H9 (cell line): ENCODE results near the gene CD1E. TPM values are rescaled to one million over a fixed set of nuclear protein-coding genes. Genes with fewer than 3 reads are reported as not detected.

Experiments used
- DNase-seq: peaks from one replicate; pipeline ENCODE4 v3.0.0-alpha.2; 2017
- H2AFZ ChIP-seq: one replicate; pipeline ENCODE4 v1.6.1; 2013; ENCODE audit warnings: mild to moderate bottlenecking, low read length, control low read depth, moderate library complexity
- H2AK5ac ChIP-seq: 2 replicates; pipeline ENCODE4 v1.6.1; 2013; ENCODE audit warnings: low read length, control low read depth, mixed read lengths; ENCODE audit not compliant: insufficient read length
- H2BK120ac ChIP-seq: one replicate; pipeline ENCODE4 v1.6.1; 2013; ENCODE audit warnings: low read depth, mild to moderate bottlenecking, low read length, control low read depth, inconsistent platforms; ENCODE audit not compliant: poor library complexity, severe bottlenecking
- H2BK12ac ChIP-seq: 2 replicates; pipeline ENCODE4 v1.6.1; 2013; ENCODE audit warnings: low read length, control low read depth, mixed read lengths, low read depth; ENCODE audit not compliant: insufficient read length
- H2BK15ac ChIP-seq: 2 replicates; pipeline ENCODE4 v1.6.1; 2013; ENCODE audit warnings: low read depth, low read length, control low read depth
- H2BK20ac ChIP-seq: one replicate; pipeline ENCODE4 v1.6.1; 2013; ENCODE audit warnings: low read depth, mild to moderate bottlenecking, low read length, control low read depth, inconsistent platforms; ENCODE audit not compliant: poor library complexity, severe bottlenecking
- H2BK5ac ChIP-seq: 2 replicates; pipeline ENCODE4 v1.6.1; 2013; ENCODE audit warnings: low read length, control low read depth, mixed read lengths; ENCODE audit not compliant: insufficient read length
- H3K14ac ChIP-seq: 2 replicates; pipeline ENCODE4 v1.6.1; 2013; ENCODE audit warnings: low read length, control low read depth; ENCODE audit not compliant: insufficient read depth
- H3K18ac ChIP-seq: 2 replicates; pipeline ENCODE4 v1.6.1; 2013; ENCODE audit warnings: low read depth, mild to moderate bottlenecking, mixed read lengths, low read length, control low read depth; ENCODE audit not compliant: insufficient read length
- H3K23ac ChIP-seq: 2 replicates; pipeline ENCODE4 v1.6.1; 2013; ENCODE audit warnings: low read length, control low read depth, mixed read lengths, low read depth; ENCODE audit not compliant: insufficient read length
- H3K23me2 ChIP-seq: 2 replicates; pipeline ENCODE4 v1.6.1; 2013; ENCODE audit warnings: low read depth, mild to moderate bottlenecking, mixed read lengths, low read length, control low read depth; ENCODE audit not compliant: insufficient read length, poor library complexity, severe bottlenecking
- H3K27ac ChIP-seq: 2 replicates; pipeline ENCODE4 v1.5.1; 2013; ENCODE audit warnings: low read length, control low read depth, mixed read lengths, low read depth; ENCODE audit not compliant: insufficient read length
- H3K27me3 ChIP-seq: 2 replicates; pipeline ENCODE4 v1.6.1; 2013; ENCODE audit warnings: low read length, control low read depth, inconsistent platforms; ENCODE audit not compliant: insufficient read depth
- H3K4ac ChIP-seq: 2 replicates; pipeline ENCODE4 v1.6.1; 2013; ENCODE audit warnings: low read depth, mild to moderate bottlenecking, control low read depth, inconsistent platforms, low read length, moderate library complexity
- H3K4me1 ChIP-seq: 2 replicates; pipeline ENCODE4 v1.6.1; 2013; ENCODE audit warnings: low read length, control low read depth, inconsistent platforms; ENCODE audit not compliant: insufficient read depth
- H3K4me2 ChIP-seq: 2 replicates; pipeline ENCODE4 v1.6.1; 2013; ENCODE audit warnings: low read length, control low read depth, mixed read lengths; ENCODE audit not compliant: insufficient read length, insufficient read depth
- H3K56ac ChIP-seq: 2 replicates; pipeline ENCODE4 v1.6.1; 2013; ENCODE audit warnings: low read depth, mild to moderate bottlenecking, mixed read lengths, low read length, control low read depth; ENCODE audit not compliant: insufficient read length
- H3K79me1 ChIP-seq: 2 replicates; pipeline ENCODE4 v1.6.1; 2013; ENCODE audit warnings: low read depth, mild to moderate bottlenecking, moderate library complexity, low read length, control low read depth, inconsistent platforms; ENCODE audit not compliant: insufficient read depth, poor library complexity, severe bottlenecking
- H3K79me2 ChIP-seq: 2 replicates; pipeline ENCODE4 v1.6.1; 2013; ENCODE audit warnings: low read length, control low read depth, inconsistent platforms; ENCODE audit not compliant: insufficient read depth
- H3K9ac ChIP-seq: 2 replicates; pipeline ENCODE4 v1.6.1; 2013; ENCODE audit warnings: low read length, control low read depth, mixed read lengths; ENCODE audit not compliant: insufficient read length; ENCODE audit errors: extremely low read depth
- H3K9me3 ChIP-seq: one replicate; pipeline ENCODE4 v1.6.1; 2013; ENCODE audit warnings: low read depth, low read length, inconsistent platforms; ENCODE audit not compliant: control insufficient read depth
- H3T11ph ChIP-seq: one replicate; pipeline ENCODE4 v1.6.1; 2013; ENCODE audit warnings: mild to moderate bottlenecking, low read length, control low read depth, inconsistent platforms
- H4K20me1 ChIP-seq: one replicate; pipeline ENCODE4 v1.6.1; 2013; ENCODE audit not compliant: control insufficient read depth, insufficient read length, insufficient read depth
- H4K5ac ChIP-seq: 2 replicates; pipeline ENCODE4 v1.6.1; 2013; ENCODE audit warnings: low read depth, mild to moderate bottlenecking, mixed read lengths, low read length, control low read depth; ENCODE audit not compliant: insufficient read length
- H4K8ac ChIP-seq: replicated peaks from 2 replicates; pipeline ENCODE4 v1.6.1; 2013; ENCODE audit warnings: low read length, control low read depth, mixed read lengths, low read depth; ENCODE audit not compliant: insufficient read length
- H4K91ac ChIP-seq: 2 replicates; pipeline ENCODE4 v1.6.1; 2013; ENCODE audit warnings: low read depth, mild to moderate bottlenecking, moderate library complexity, mixed read lengths, low read length, control low read depth; ENCODE audit not compliant: insufficient read length
- H3K27ac Mint-ChIP-seq, 3 experiments: 2 replicates in 2 of 3; 3 replicates in 1 of 3; pipeline ENCODE4 v1.8.0; 2020 to 2021; ENCODE audit warnings: mixed read lengths in 3 of 3, mild to moderate bottlenecking in 1 of 3, moderate library complexity in 1 of 3
- H3K27me3 Mint-ChIP-seq: 2 replicates; pipeline ENCODE4 v1.8.0; 2021; ENCODE audit warnings: low read depth, mild to moderate bottlenecking, moderate library complexity, mixed read lengths
- H3K36me3 Mint-ChIP-seq, 3 experiments: 2 replicates in 2 of 3; 3 replicates in 1 of 3; pipeline ENCODE4 v1.8.0; 2020 to 2021; ENCODE audit warnings: low read depth in 3 of 3, mixed read lengths in 3 of 3; ENCODE audit not compliant: insufficient read depth in 1 of 3
- H3K4me1 Mint-ChIP-seq, 2 experiments: 2 replicates each; pipeline ENCODE4 v1.8.0; 2020; ENCODE audit warnings: mixed read lengths in 2 of 2
- H3K4me3 Mint-ChIP-seq, 2 experiments: 2 replicates in 1 of 2; 3 replicates in 1 of 2; pipeline ENCODE4 v1.8.0; 2020 to 2021; ENCODE audit warnings: mild to moderate bottlenecking in 2 of 2, mixed read lengths in 2 of 2, moderate library complexity in 1 of 2
- H3K9me3 Mint-ChIP-seq, 2 experiments: 2 replicates in 1 of 2; 3 replicates in 1 of 2; pipeline ENCODE4 v1.8.0; 2020; ENCODE audit warnings: mild to moderate bottlenecking in 2 of 2, mixed read lengths in 2 of 2, moderate library complexity in 1 of 2
- WGBS: extraction: QIAGEN DNeasy Blood & Tissue Kit; methylation state at CpG from one replicate; pipeline ENCODE4 v1.1.7; 2013; ENCODE audit warnings: missing lambda C conversion rate, low lambda C conversion rate, mixed read lengths; ENCODE audit not compliant: insufficient read length; ENCODE audit errors: extremely low coverage; 5-methylcytosine and 5-hydroxymethylcytosine counted together
- total RNA-seq: library from RNA; stranded (reverse); gene quantifications from 2 replicates; pipeline ENCODE4 v1.2.1, GENCODE V29; 2021
- TF ChIP-seq, protein P1 (sequence below): fragments of 200-600 bp; sonication (generic); conservative IDR thresholded peaks from 3 replicates; pipeline ENCODE4 v1.8.0; 2021; ENCODE audit warnings: antibody characterized with exemption, mild to moderate bottlenecking

CD1E gene
- total RNA-seq, 1 experiment from 2014 or later: not detected

DNA sequence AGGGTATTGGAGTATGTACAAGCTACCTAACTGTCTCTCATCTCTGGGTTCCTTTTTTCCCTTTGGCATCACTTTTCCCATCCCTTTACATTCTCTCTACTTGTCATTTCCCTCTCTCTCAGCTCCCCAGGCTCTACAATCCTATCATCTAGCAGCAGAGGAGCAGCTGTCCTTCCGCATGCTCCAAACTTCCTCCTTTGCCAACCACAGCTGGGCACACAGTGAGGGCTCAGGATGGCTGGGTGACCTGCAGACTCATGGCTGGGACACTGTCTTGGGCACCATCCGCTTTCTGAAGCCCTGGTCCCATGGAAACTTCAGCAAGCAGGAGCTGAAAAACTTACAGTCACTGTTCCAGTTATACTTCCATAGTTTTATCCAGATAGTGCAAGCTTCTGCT lies 561 bp downstream of the CD1E start:
- no peaks in the 10 kb centered on the region for H3K9me3 Mint-ChIP-seq
- H2AFZ ChIP-seq: no peak overlapping the region
- H4K5ac ChIP-seq: no peak overlapping the region
- no peaks in the 10 kb centered on the region; the same call in 1 of the 2 replicates for H3K79me2 ChIP-seq
- H3T11ph ChIP-seq: no peak overlapping the region
- H3K79me1 ChIP-seq: no peaks in the 10 kb centered on the region
- no peak overlapping the region for H3K4me2 ChIP-seq
- H4K20me1 ChIP-seq: no peaks in the 10 kb centered on the region
- no peak overlapping the region for H3K27ac ChIP-seq
- H2AK5ac ChIP-seq: no peak overlapping the region
- peaks cover 10% of the 10 kb centered on the region in 2 experiments; a peak in 3 of 4 replicates for H3K4me1 Mint-ChIP-seq
- TF ChIP-seq, protein P1, sequence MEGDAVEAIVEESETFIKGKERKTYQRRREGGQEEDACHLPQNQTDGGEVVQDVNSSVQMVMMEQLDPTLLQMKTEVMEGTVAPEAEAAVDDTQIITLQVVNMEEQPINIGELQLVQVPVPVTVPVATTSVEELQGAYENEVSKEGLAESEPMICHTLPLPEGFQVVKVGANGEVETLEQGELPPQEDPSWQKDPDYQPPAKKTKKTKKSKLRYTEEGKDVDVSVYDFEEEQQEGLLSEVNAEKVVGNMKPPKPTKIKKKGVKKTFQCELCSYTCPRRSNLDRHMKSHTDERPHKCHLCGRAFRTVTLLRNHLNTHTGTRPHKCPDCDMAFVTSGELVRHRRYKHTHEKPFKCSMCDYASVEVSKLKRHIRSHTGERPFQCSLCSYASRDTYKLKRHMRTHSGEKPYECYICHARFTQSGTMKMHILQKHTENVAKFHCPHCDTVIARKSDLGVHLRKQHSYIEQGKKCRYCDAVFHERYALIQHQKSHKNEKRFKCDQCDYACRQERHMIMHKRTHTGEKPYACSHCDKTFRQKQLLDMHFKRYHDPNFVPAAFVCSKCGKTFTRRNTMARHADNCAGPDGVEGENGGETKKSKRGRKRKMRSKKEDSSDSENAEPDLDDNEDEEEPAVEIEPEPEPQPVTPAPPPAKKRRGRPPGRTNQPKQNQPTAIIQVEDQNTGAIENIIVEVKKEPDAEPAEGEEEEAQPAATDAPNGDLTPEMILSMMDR: no peak
- peaks cover 2% of the 10 kb centered on the region; the same call in 1 of the 2 replicates for H3K27me3 Mint-ChIP-seq
- H3K36me3 Mint-ChIP-seq: no peaks in the 10 kb centered on the region
- H3K4ac ChIP-seq: no peak overlapping the region
- WGBS: no CpG with 5 or more reads among the region's 2 CpGs
- no peaks in the 10 kb centered on the region for H3K23me2 ChIP-seq
- no peak overlapping the region for H2BK120ac ChIP-seq
- no peak overlapping the region for H2BK20ac ChIP-seq
- H2BK15ac ChIP-seq: no peak overlapping the region
- H3K18ac ChIP-seq: no peak overlapping the region
- H3K4me1 ChIP-seq: no peaks in the 10 kb centered on the region
- H4K91ac ChIP-seq: no peak overlapping the region
- no peak overlapping the region for H3K23ac ChIP-seq
- no peak overlapping the region for H2BK12ac ChIP-seq
- H4K8ac ChIP-seq: no peak overlapping the region
- no peaks in the 10 kb centered on the region for H3K9me3 ChIP-seq
- H3K27me3 ChIP-seq: no peaks in the 10 kb centered on the region
- H3K56ac ChIP-seq: no peak overlapping the region
- no peak overlapping the region; a peak in 1 of 7 replicates for H3K27ac Mint-ChIP-seq
- H3K14ac ChIP-seq: no peak overlapping the region
- no peak overlapping the region for H3K9ac ChIP-seq
- DNase-seq: no peak
- no peak overlapping the region for H3K4me3 Mint-ChIP-seq
- H2BK5ac ChIP-seq: no peak overlapping the region
